A549 treated with AZD9567 at 1 μM for 4 hours (cell line): Measurements from ENCODE around the gene VASN. TPM values are rescaled to one million over a fixed set of nuclear protein-coding genes. Genes with fewer than 3 reads are reported as not detected.

Source experiments
- total RNA-seq: library from RNA; stranded (reverse); fragments of 200-300 nt; extraction: Qiagen RNA extraction; gene quantifications from 5 replicates; pipeline ENCODE4 v1.2.3, GENCODE V29; 2022; ENCODE audit not compliant: insufficient read depth

Gene VASN
- 1.9 to 5.8 TPM (median 5.2 TPM) in 5 replicates for total RNA-seq

GRCh38 chr16:4371357-4372000 is at the start of gene VASN:
Gene VASN (plus strand): TSS chr16:4371848. CDS start chr16:4380878, 9,030 bp downstream.

DNA sequence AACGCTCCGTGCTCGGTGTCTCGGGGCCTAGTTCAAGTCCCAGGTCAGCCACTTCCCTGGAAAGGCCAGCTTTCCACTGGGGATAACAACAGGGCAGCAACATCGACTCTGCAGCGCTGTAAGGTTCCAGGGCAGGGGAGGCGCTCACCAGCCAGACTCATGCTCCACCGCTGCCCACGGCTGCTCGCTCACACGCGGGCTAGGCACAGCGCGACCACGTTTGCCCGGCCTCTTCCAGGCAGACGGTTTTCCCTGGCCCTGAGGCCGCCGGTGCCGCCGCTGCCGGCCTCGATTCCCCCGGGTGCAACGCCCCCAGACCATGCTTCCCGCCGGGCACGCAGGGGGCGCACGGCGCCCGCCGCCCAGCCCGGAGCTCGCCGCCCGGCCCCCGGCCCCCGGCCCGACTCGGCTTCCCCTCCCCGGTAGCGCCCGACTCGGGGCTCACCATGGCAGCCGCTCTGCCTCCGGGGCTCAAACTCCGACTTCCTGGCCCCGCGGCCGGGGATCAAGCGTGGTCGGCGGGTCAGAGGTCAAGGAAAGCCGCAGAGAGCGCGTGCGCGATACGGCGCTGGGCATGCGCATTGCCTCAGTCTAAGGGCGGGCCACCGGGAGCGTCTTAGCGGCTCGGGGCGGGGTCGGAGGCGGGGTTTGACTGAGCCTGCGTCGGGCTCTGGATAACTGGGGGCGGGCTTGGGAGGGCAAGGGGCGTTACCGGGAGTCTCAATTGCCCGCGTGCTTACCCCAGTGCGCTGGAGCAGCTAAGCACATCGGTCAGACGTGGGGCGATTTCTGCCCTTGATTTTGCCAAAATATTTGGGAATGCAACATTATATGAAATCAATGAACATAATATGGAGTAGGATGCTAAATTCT is 20.6 kb upstream of the VASN start, which contains the start of gene PAM16:
TSS of gene PAM16 (minus strand) at position 535 of the 873 bp plus-strand sequence. CDS start at position 448, 87 bp downstream.

DNA sequence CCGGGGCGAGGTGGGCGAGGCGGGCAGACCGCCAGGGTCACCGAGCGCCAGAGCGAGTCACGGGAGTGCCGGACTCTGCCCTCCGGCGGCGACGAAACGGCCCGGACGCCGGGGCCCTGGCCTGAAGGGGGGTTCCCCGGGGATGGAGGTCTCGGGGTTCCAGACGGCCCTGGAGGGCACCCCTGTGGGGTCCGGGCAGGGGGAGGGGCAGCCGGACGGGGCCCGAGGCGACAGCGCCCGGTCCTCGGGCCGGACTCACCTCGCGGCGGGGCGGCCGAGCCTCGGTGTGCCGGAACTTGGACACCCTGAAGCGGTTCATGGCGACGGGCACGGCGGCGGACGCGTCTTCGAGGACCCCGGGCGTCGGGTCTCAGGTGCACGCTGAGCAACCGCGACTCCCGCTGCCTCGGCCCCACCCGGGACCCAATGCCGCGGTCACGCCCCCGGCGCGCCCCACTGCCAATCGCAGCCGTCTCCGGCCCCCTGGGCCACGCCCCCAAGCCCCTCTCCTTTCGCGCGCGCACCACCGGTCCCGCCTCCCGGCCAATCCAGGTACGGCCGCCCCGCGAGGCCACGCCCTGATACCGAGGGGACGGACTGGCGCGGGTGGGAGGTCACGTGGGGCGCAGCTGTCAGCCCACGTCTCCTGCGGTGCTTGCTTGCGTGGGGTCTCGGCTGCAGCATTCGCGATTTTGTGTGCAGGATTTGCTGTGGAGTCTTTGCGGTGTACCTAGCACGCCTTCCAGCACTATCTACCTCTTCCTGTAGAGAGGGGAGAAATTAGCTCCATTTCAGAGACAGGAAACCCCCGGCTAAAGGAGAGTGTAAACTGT is 44.8 kb downstream of the VASN start, which contains the start of gene CORO7:
TSS of gene CORO7 (minus strand) at position 397 of the 833 bp plus-strand sequence. CDS start at position 319, 78 bp downstream.

DNA sequence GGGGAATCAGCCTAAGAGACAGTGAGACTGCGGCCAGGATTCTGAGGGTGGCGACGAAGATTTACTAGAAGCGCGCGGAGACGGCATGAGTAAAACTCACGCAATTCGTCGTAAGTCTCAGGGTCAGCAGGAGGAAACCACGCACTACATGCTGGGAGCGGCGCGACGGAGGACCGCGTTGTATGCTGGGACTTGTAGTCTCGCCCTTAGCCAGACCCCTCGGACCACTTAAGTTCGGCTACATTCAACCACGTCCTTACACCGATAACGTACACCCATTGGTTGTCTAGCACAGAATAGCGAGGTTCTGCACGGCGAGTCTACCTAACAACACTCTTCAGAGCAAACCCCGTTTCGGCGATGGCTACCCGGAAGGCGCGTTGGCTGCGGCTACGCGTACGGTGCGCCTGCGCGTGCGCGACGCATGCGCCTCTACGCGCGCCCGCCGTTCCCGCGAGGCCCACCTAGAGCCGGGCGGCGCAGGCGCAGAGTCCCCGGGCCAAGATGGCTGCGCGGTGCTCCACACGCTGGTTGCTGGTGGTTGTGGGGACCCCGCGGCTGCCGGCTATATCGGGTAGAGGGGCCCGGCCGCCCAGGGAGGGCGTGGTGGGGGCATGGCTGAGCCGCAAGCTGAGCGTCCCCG is 53.9 kb downstream of the VASN start, which contains the start of gene DNAJA3:
TSS of gene DNAJA3 (plus strand) at position 491 of the 643 bp plus-strand sequence. CDS start at position 505, 14 bp downstream.

Other genes starting within 250 kb of the VASN start
- 0.02 to 0.05 TPM (median 0.03 TPM) in 4 of 5 replicates, not detected in the other for gene SRL, start 129.8 kb upstream of the VASN start, total RNA-seq
- 8.4 to 19.9 TPM (median 16.0 TPM) in 5 replicates for gene TFAP4, start 98.8 kb upstream of the VASN start, total RNA-seq
- 20.1 to 28.6 TPM (median 27.1 TPM) in 5 replicates for gene GLIS2, start 55.8 kb upstream of the VASN start, total RNA-seq
- 52.8 to 79.5 TPM (median 78.6 TPM) in 5 replicates for gene PAM16, start 20.5 kb upstream of the VASN start, total RNA-seq
- gene CORO7, start 44.7 kb downstream of the VASN start, total RNA-seq, result 7.3 to 23.0 TPM (median 18.8 TPM) in 5 replicates
- 66.5 to 73.6 TPM (median 71.6 TPM) in 5 replicates for gene DNAJA3, start 54.0 kb downstream of the VASN start, total RNA-seq
- gene NMRAL1, start 102.8 kb downstream of the VASN start, total RNA-seq, result 25.0 to 46.7 TPM (median 44.9 TPM) in 5 replicates
- 64.5 to 136 TPM (median 66.8 TPM) in 5 replicates for gene HMOX2, start 104.5 kb downstream of the VASN start, total RNA-seq
- 12.3 to 15.7 TPM (median 13.9 TPM) in 5 replicates for gene CDIP1, start 166.9 kb downstream of the VASN start, total RNA-seq
- 0.02 to 0.06 TPM (median 0.05 TPM) in 3 of 5 replicates, not detected in the others for gene C16orf96, start 184.5 kb downstream of the VASN start, total RNA-seq
- 35.1 to 62.2 TPM (median 56.6 TPM) in 5 replicates for gene UBALD1, start 243.0 kb downstream of the VASN start, total RNA-seq